ENCODE measurements around the gene ADAP1.

The ADAP1 gene

GRCh38 chr7:895451-896052, 58.9 kb downstream of the ADAP1 start:
- DNase-seq (ENCODE audit: low read depth in 2 of 2): no peak

- DNase-seq (ENCODE audit: low read depth in 2 of 2): no peak
Observed at GRCh38 chr7:894927-895450, 59.5 kb downstream of the ADAP1 start.

- no peak for DNase-seq (ENCODE audit: low read depth in 2 of 2)
Observed at GRCh38 chr7:894164-894867, 60.2 kb downstream of the ADAP1 start.

GRCh38 chr7:893686-894085, 60.8 kb downstream of the ADAP1 start:
- no peak for DNase-seq (ENCODE audit: low read depth in 2 of 2)

GRCh38 chr7:892648-893593, 61.6 kb downstream of the ADAP1 start:
- no peak for DNase-seq (ENCODE audit: low read depth in 2 of 2)

GRCh38 chr7:891805-892204, 62.7 kb downstream of the ADAP1 start:
- DNase-seq (ENCODE audit: low read depth in 2 of 2): no peak

GRCh38 chr7:891291-891690, 63.2 kb downstream of the ADAP1 start:
- no peak for DNase-seq (ENCODE audit: low read depth in 2 of 2)

- no peak for DNase-seq (ENCODE audit: low read depth in 2 of 2)
Observed at GRCh38 chr7:890868-891267, 63.6 kb downstream of the ADAP1 start.

- DNase-seq (ENCODE audit: low read depth in 2 of 2): no peak
Observed at GRCh38 chr7:889391-889790, 65.1 kb downstream of the ADAP1 start.

- DNase-seq (ENCODE audit: low read depth in 2 of 2): no peak
Observed at GRCh38 chr7:889025-889390, 65.5 kb downstream of the ADAP1 start.

GRCh38 chr7:888081-889024, 66.1 kb downstream of the ADAP1 start:
- DNase-seq (ENCODE audit: low read depth in 2 of 2): no peak

GRCh38 chr7:887488-887820, 67.0 kb downstream of the ADAP1 start:
- DNase-seq (ENCODE audit: low read depth in 2 of 2): no peak

GRCh38 chr7:886626-887487, 67.6 kb downstream of the ADAP1 start:
- no peak for DNase-seq (ENCODE audit: low read depth in 2 of 2)

- no peak for DNase-seq (ENCODE audit: low read depth in 2 of 2)
Observed at GRCh38 chr7:885893-886625, 68.4 kb downstream of the ADAP1 start.

GRCh38 chr7:885261-885892, 69.1 kb downstream of the ADAP1 start:
- no peak for DNase-seq (ENCODE audit: low read depth in 2 of 2)

GRCh38 chr7:884191-885003, 70.1 kb downstream of the ADAP1 start:
- no peak for DNase-seq (ENCODE audit: low read depth in 2 of 2)

GRCh38 chr7:883055-884021, 71.1 kb downstream of the ADAP1 start:
- DNase-seq (ENCODE audit: low read depth in 2 of 2): no peak

Data from activated CD4-positive, alpha-beta T cell treated with anti-CD3 and anti-CD28 coated beads for 24 hours (primary cell).